HepG2 (cell line): ENCODE results near the gene NCF4. TPM values are rescaled to one million over a fixed set of nuclear protein-coding genes. Genes with fewer than 3 reads are reported as not detected.

ENCODE experiments used
- ATF1 ChIP-seq: IDR thresholded peaks from 2 replicates; pipeline ENCODE4 v1.6.1; 2016; ENCODE audit warnings: mild to moderate bottlenecking, control low read depth
- ATF7-NPFF ChIP-seq: sonication (generic); formaldehyde crosslinking; IDR thresholded peaks from 2 replicates; pipeline ENCODE4 v1.8.1; 2023; ENCODE audit warnings: mild to moderate bottlenecking, low read depth, missing genetic modification reagents, moderate library complexity
- FIP1L1 ChIP-seq: fragments of 200-400 bp; formaldehyde crosslinking; IDR thresholded peaks from 2 replicates; pipeline ENCODE4 v1.6.1; 2018; ENCODE audit warnings: low read depth, mild to moderate bottlenecking, low read length, moderate library complexity, borderline replicate concordance; ENCODE audit not compliant: insufficient read depth
- KDM6A ChIP-seq: IDR thresholded peaks from 2 replicates; pipeline ENCODE4 v1.6.1; 2016; ENCODE audit warnings: low read depth
- LCORL ChIP-seq, 2 experiments: fragments of 450-650 bp in 1 of 2; sonication (generic) in 1 of 2; formaldehyde crosslinking in 1 of 2; IDR thresholded peaks; 2 replicates each; pipeline versions ENCODE4 v1.5.0 to v1.6.1; 2017 to 2020; ENCODE audit warnings: antibody characterized with exemption in 1 of 2, missing genetic modification reagents in 1 of 2
- MYNN ChIP-seq: sonication (generic); formaldehyde crosslinking; IDR thresholded peaks from 2 replicates; pipeline ENCODE4 v1.4.0; 2020; ENCODE audit warnings: mild to moderate bottlenecking, low read depth, missing genetic modification reagents
- NR1H2 ChIP-seq: sonication (generic); formaldehyde crosslinking; IDR thresholded peaks from 2 replicates; pipeline ENCODE4 v1.8.1; 2022; ENCODE audit warnings: low read depth, missing genetic modification reagents, borderline replicate concordance
- NR3C1 ChIP-seq: sonication (generic); formaldehyde crosslinking; IDR thresholded peaks from 2 replicates; pipeline ENCODE4 v1.4.0; 2020; ENCODE audit warnings: missing genetic modification reagents
- PCBP1 ChIP-seq: fragments of 200-400 bp; formaldehyde crosslinking; IDR thresholded peaks from 2 replicates; pipeline ENCODE4 v1.6.1; 2017; ENCODE audit warnings: mild to moderate bottlenecking, low read depth, low read length, borderline replicate concordance
- SIX1 ChIP-seq: sonication (generic); formaldehyde crosslinking; IDR thresholded peaks from 2 replicates; pipeline ENCODE4 v1.4.0; 2020; ENCODE audit warnings: missing genetic modification reagents, borderline replicate concordance
- TEAD3 ChIP-seq: optimal IDR thresholded peaks from 2 replicates; pipeline ENCODE3; 2016; ENCODE audit warnings: borderline replicate concordance
- ZBTB8A ChIP-seq: sonication (generic); formaldehyde crosslinking; IDR thresholded peaks from 2 replicates; pipeline ENCODE4 v1.4.0; 2020; ENCODE audit warnings: mild to moderate bottlenecking, low read depth, missing genetic modification reagents, borderline replicate concordance
- ZNF124 ChIP-seq: sonication (generic); formaldehyde crosslinking; IDR thresholded peaks from 2 replicates; pipeline ENCODE4 v1.4.0; 2020; ENCODE audit warnings: missing genetic modification reagents
- ZNF232 ChIP-seq: sonication (generic); formaldehyde crosslinking; IDR thresholded peaks from 2 replicates; pipeline ENCODE4 v1.4.0; 2020; ENCODE audit warnings: missing genetic modification reagents, borderline replicate concordance
- ZNF383 ChIP-seq: sonication (generic); formaldehyde crosslinking; IDR thresholded peaks from 2 replicates; pipeline ENCODE4 v1.4.0; 2020; ENCODE audit warnings: missing genetic modification reagents, mild to moderate bottlenecking, borderline replicate concordance
- ZNF577 ChIP-seq: sonication (generic); formaldehyde crosslinking; IDR thresholded peaks from 2 replicates; pipeline ENCODE4 v1.4.0; 2020; ENCODE audit warnings: mild to moderate bottlenecking, low read depth, missing genetic modification reagents, borderline replicate concordance
- ZNF614 ChIP-seq: IDR thresholded peaks from 2 replicates; pipeline ENCODE4 v1.6.1; 2018; ENCODE audit warnings: missing biosample characterization, missing genetic modification reagents, inconsistent platforms, borderline replicate concordance
- ZSCAN31 ChIP-seq: sonication (generic); formaldehyde crosslinking; IDR thresholded peaks from 2 replicates; pipeline ENCODE4 v1.5.0; 2020; ENCODE audit warnings: low read depth, mild to moderate bottlenecking, missing genetic modification reagents
- polyA plus RNA-seq, 8 experiments: library from polyadenylated mRNA; depleted of rRNA in 3 of 8; stranded (reverse) in 7 of 8; unstranded in 1 of 8; fragments of >200 nt; fragmentation: Illumina TruSeq in 4 of 8; extraction: Trizol in 4 of 8; gene quantifications; 2 replicates each; pipeline versions ENCODE4 v1.2.1 to v1.2.3, GENCODE V29; 2011 to 2016; ENCODE audit warnings: low read depth in 4 of 8, missing spikeins in 1 of 8, mixed read lengths in 1 of 8; ENCODE audit not compliant: insufficient read depth in 1 of 8
- total RNA-seq, 5 experiments: library from RNA; depleted of rRNA; stranded (reverse); fragments of >200 nt; fragmentation: Illumina TruSeq; extraction: Trizol; gene quantifications; 2 replicates each; pipeline ENCODE4 v1.2.3, GENCODE V29; 2016; ENCODE audit warnings: low read depth in 1 of 5
- TF ChIP-seq, protein P1 (sequence below): IDR thresholded peaks from 2 replicates; pipeline ENCODE4 v1.6.1; 2012; ENCODE audit warnings: inconsistent platforms
- TF ChIP-seq, protein P2 (sequence below): IDR thresholded peaks from 2 replicates; pipeline ENCODE4 v1.6.1; 2012; ENCODE audit warnings: low read length, improper control_type of control experiment
- TF ChIP-seq, protein P3 (sequence below): sonication (generic); formaldehyde crosslinking; IDR thresholded peaks from 2 replicates; pipeline ENCODE4 v1.5.0; 2020; ENCODE audit warnings: missing genetic modification reagents, mild to moderate bottlenecking, borderline replicate concordance
- TF ChIP-seq, protein P4 (sequence below): sonication (generic); formaldehyde crosslinking; IDR thresholded peaks from 2 replicates; pipeline ENCODE4 v1.5.0; 2020; ENCODE audit warnings: mild to moderate bottlenecking, missing genetic modification reagents, borderline replicate concordance

The NCF4 gene
- total and polyA plus RNA-seq, 2 of the 13 experiments (the other 11 are each of a cell fraction or from before 2014, with no cell fraction given), result not detected

- TF ChIP-seq ZNF383 (CRISPR knock-in tag), result no peak
- TF ChIP-seq ATF7-NPFF (CRISPR knock-in tag), result 0 out of 2 replicates have a peak, but pooled peaks have one; percentile 37
- TF ChIP-seq, protein P1, sequence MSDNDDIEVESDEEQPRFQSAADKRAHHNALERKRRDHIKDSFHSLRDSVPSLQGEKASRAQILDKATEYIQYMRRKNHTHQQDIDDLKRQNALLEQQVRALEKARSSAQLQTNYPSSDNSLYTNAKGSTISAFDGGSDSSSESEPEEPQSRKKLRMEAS, result no peak
- no peak for TF ChIP-seq NR1H2 (CRISPR knock-in tag)
- TF ChIP-seq TEAD3 (CRISPR knock-in tag), result no peak
- no peak for TF ChIP-seq ZNF577 (CRISPR knock-in tag)
- TF ChIP-seq ZNF124 (CRISPR knock-in tag), result peak; percentile 82
- TF ChIP-seq NR3C1, result no peak
- TF ChIP-seq, protein P2, sequence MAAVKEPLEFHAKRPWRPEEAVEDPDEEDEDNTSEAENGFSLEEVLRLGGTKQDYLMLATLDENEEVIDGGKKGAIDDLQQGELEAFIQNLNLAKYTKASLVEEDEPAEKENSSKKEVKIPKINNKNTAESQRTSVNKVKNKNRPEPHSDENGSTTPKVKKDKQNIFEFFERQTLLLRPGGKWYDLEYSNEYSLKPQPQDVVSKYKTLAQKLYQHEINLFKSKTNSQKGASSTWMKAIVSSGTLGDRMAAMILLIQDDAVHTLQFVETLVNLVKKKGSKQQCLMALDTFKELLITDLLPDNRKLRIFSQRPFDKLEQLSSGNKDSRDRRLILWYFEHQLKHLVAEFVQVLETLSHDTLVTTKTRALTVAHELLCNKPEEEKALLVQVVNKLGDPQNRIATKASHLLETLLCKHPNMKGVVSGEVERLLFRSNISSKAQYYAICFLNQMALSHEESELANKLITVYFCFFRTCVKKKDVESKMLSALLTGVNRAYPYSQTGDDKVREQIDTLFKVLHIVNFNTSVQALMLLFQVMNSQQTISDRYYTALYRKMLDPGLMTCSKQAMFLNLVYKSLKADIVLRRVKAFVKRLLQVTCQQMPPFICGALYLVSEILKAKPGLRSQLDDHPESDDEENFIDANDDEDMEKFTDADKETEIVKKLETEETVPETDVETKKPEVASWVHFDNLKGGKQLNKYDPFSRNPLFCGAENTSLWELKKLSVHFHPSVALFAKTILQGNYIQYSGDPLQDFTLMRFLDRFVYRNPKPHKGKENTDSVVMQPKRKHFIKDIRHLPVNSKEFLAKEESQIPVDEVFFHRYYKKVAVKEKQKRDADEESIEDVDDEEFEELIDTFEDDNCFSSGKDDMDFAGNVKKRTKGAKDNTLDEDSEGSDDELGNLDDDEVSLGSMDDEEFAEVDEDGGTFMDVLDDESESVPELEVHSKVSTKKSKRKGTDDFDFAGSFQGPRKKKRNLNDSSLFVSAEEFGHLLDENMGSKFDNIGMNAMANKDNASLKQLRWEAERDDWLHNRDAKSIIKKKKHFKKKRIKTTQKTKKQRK, result no peak
- TF ChIP-seq MYNN (CRISPR knock-in tag), result no peak
- 0 out of 2 replicates have a peak, but pooled peaks have one; percentile 33 for TF ChIP-seq ZSCAN31 (CRISPR knock-in tag)
- no peak for TF ChIP-seq ZNF232 (CRISPR knock-in tag)
- no peak for TF ChIP-seq LCORL (IDR thresholded peaks at IDR 0.05)
- 0 out of 2 replicates have a peak, but pooled peaks have one; percentile 24 for TF ChIP-seq LCORL (CRISPR knock-in tag; IDR thresholded peaks at IDR 0.05)
- peak; percentile 53; the same call in 1 of the 2 replicates for TF ChIP-seq ZNF614 (CRISPR knock-in tag)
- TF ChIP-seq KDM6A (CRISPR knock-in tag), result no peak
- TF ChIP-seq, protein P3, sequence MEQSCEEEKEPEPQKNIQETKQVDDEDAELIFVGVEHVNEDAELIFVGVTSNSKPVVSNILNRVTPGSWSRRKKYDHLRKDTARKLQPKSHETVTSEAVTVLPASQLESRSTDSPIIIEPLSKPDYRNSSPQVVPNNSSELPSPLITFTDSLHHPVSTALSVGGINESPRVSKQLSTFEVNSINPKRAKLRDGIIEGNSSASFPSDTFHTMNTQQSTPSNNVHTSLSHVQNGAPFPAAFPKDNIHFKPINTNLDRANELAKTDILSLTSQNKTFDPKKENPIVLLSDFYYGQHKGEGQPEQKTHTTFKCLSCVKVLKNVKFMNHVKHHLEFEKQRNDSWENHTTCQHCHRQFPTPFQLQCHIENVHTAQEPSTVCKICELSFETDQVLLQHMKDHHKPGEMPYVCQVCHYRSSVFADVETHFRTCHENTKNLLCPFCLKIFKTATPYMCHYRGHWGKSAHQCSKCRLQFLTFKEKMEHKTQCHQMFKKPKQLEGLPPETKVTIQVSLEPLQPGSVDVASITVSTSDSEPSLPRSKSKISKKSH (CRISPR knock-in tag), result 0 out of 2 replicates have a peak, but pooled peaks have one; percentile 26
- TF ChIP-seq ATF1, result no peak
- TF ChIP-seq SIX1 (CRISPR knock-in tag), result 0 out of 2 replicates have a peak, but pooled peaks have one; percentile 20
- no peak for TF ChIP-seq ZBTB8A (CRISPR knock-in tag)
- TF ChIP-seq, protein P4, sequence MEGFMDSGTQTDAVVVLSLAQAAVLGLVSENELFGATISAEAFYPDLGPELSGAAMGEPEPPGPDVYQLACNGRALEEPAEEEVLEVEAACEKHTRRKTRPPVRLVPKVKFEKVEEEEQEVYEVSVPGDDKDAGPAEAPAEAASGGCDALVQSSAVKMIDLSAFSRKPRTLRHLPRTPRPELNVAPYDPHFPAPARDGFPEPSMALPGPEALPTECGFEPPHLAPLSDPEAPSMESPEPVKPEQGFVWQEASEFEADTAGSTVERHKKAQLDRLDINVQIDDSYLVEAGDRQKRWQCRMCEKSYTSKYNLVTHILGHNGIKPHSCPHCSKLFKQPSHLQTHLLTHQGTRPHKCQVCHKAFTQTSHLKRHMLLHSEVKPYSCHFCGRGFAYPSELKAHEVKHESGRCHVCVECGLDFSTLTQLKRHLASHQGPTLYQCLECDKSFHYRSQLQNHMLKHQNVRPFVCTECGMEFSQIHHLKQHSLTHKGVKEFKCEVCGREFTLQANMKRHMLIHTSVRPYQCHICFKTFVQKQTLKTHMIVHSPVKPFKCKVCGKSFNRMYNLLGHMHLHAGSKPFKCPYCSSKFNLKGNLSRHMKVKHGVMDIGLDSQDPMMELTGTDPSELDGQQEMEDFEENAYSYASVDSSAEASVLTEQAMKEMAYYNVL (CRISPR knock-in tag), result no peak
- TF ChIP-seq PCBP1, result no peak
- TF ChIP-seq FIP1L1, result no peak
These were observed 4.5 kb upstream of the NCF4 start (continued) for GRCh38 chr22:36856121-36856791.
